ENCODE data around the gene SRBD1. TPM values are rescaled to one million over a fixed set of nuclear protein-coding genes. Genes with fewer than 3 reads are reported as not detected.

SRBD1 gene
- total RNA-seq, 1 donor from 2014 or later, result 19.3 TPM

DNA sequence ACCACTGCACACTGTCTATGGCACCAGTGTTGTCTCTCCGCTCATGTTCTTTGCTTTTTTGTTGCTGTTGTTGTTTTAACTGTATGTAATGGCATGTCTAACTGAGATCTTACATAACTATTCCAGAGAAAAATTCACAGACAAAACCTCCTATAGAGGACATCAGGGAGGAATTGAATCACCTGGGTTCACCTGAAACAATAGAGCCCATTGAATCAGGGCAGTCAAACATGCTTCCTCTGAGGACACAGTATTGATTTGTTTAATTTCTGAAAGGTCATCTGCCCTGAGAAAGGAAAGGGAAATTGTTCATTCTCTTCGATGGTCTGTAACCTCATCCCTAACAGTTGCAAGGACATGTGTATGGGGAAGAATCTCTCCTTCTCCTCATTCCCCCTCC lies 237.5 kb downstream of the SRBD1 start:
- Mint-ChIP-seq H3K9me3 (peaks cover 15% of the 10 kb centered on the region), H3K4me3 (no peak overlapping the region), H3K36me3 (peaks cover 2% of the 10 kb centered on the region), H3K27ac (no peak overlapping the region), H3K27me3 (ENCODE audit: low read depth) (no peaks in the 10 kb centered on the region), H3K4me1 (peaks cover 2% of the 10 kb centered on the region)
- no peak for DNase-seq (ENCODE audit: low spot score in 2 of 2, unreplicated experiment in 2 of 2)
- TF ChIP-seq, protein P1, sequence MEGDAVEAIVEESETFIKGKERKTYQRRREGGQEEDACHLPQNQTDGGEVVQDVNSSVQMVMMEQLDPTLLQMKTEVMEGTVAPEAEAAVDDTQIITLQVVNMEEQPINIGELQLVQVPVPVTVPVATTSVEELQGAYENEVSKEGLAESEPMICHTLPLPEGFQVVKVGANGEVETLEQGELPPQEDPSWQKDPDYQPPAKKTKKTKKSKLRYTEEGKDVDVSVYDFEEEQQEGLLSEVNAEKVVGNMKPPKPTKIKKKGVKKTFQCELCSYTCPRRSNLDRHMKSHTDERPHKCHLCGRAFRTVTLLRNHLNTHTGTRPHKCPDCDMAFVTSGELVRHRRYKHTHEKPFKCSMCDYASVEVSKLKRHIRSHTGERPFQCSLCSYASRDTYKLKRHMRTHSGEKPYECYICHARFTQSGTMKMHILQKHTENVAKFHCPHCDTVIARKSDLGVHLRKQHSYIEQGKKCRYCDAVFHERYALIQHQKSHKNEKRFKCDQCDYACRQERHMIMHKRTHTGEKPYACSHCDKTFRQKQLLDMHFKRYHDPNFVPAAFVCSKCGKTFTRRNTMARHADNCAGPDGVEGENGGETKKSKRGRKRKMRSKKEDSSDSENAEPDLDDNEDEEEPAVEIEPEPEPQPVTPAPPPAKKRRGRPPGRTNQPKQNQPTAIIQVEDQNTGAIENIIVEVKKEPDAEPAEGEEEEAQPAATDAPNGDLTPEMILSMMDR (IDR thresholded peaks at IDR 0.05; ENCODE audit: unreplicated experiment), result no peak

DNA sequence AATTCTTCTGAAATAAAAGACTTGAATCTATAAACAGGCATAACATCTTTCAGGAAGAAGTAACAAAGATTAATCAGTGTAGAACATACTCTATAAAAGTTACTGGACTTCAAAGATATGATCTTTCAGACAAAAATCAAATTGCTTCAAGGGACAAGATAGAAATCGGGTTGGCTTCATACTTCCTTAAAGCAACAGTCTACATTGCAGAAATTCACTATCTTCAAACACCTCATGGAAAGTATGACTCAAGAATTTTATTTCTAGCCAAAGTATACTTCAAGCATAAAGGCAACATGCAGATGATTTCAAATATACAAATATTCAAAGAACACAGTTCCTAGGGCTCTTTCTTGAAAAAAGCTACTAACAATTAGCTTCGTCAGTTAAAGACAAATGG lies 240.7 kb downstream of the SRBD1 start:
- no peak overlapping the region for H3K27ac Mint-ChIP-seq
- no peak for DNase-seq (ENCODE audit: low spot score in 2 of 2, unreplicated experiment in 2 of 2)
- H3K4me3 Mint-ChIP-seq, result no peak overlapping the region
- TF ChIP-seq, protein P1 (IDR thresholded peaks at IDR 0.05; ENCODE audit: unreplicated experiment), result no peak
- no peaks in the 10 kb centered on the region for H3K36me3 Mint-ChIP-seq
- H3K4me1 Mint-ChIP-seq, result peaks cover 2% of the 10 kb centered on the region
- no peaks in the 10 kb centered on the region for H3K27me3 Mint-ChIP-seq (ENCODE audit: low read depth)
- peaks cover 4% of the 10 kb centered on the region for H3K9me3 Mint-ChIP-seq

DNA sequence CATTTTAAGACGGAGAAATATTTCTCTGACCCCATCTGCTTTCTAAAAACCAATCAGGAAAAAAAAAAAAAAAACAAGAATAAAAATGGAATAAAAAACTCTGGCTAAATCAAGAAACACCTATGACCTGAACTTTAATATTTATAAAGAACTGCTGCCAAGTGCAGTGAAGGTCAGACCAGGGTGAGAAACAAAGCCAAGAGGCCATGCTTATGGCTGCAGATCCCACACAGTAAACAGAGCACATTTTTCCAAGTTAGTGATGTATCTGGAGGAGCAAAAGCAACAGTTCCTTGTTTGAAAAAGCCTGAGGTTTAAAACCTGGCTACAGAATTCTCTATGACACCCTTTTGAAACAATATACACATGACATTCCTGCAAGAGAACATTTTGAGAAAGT lies 242.3 kb downstream of the SRBD1 start:
- Mint-ChIP-seq H3K36me3 (no peaks in the 10 kb centered on the region), H3K27ac (no peak overlapping the region)
- TF ChIP-seq, protein P1 (IDR thresholded peaks at IDR 0.05; ENCODE audit: unreplicated experiment), result no peak

DNA sequence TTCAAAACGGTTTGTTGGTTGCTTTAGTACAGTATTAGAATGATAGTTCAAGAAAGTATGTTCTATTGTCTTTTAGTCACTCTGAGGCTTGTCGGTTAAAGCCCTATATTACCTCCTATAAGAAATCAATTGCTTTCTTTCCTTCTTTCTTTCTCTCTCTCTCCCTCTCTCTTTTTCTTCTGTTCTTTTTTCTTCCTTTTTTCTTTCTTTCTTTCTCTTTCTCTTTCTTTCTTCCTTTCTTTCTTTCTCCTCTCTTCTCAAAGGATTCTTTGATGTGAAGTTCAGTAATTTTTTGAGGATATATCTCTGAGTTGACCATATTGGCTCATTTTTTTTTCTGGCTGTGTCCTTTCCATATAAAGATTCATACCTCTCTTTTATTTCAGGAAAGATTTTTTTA lies 249.4 kb downstream of the SRBD1 start:
- peaks cover 2% of the 10 kb centered on the region for H3K4me1 Mint-ChIP-seq
- TF ChIP-seq, protein P1 (IDR thresholded peaks at IDR 0.05; ENCODE audit: unreplicated experiment), result no peak
- H3K9me3 Mint-ChIP-seq, result peaks cover 5% of the 10 kb centered on the region
- H3K4me3 Mint-ChIP-seq, result no peak overlapping the region
- H3K36me3 Mint-ChIP-seq, result no peaks in the 10 kb centered on the region
- DNase-seq (ENCODE audit: low spot score in 2 of 2, unreplicated experiment in 2 of 2), result no peak
- no peak overlapping the region for H3K27ac Mint-ChIP-seq
- peaks cover 4% of the 10 kb centered on the region for H3K27me3 Mint-ChIP-seq (ENCODE audit: low read depth)

More for the DNA sequence above, 242.3 kb downstream of the SRBD1 start:
- Mint-ChIP-seq H3K4me3 (no peak overlapping the region), H3K4me1 (peaks cover 2% of the 10 kb centered on the region), H3K9me3 (no peaks in the 10 kb centered on the region), H3K27me3 (ENCODE audit: low read depth) (peaks cover 4% of the 10 kb centered on the region)
- DNase-seq (ENCODE audit: low spot score in 2 of 2, unreplicated experiment in 2 of 2), result no peak

DNA sequence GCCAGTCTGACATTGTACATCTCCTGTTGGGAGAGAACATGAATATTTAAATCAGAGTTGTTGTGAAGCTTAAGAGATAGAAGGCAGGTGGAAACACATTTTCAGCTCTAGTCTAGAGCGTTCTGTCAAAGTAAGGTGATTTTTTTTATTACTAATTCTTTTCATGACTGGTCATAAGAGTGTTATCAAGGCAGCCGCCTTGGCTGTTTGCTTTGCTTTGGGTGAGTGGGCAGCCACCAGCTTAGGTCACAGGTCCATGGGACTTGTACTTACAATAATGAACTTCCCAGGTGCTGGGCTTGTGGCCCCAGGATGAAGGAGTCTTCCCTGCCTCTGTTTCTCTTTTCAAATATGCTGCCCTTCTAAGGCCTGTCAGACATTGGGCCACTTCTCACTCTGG lies 256.3 kb downstream of the SRBD1 start:
- Mint-ChIP-seq H3K4me1 (peaks cover 2% of the 10 kb centered on the region), H3K27ac (no peak overlapping the region), H3K27me3 (ENCODE audit: low read depth) (no peaks in the 10 kb centered on the region), H3K9me3 (peaks cover 5% of the 10 kb centered on the region), H3K36me3 (no peaks in the 10 kb centered on the region), H3K4me3 (no peak overlapping the region)
- DNase-seq (ENCODE audit: low spot score in 2 of 2, unreplicated experiment in 2 of 2), result no peak
- TF ChIP-seq, protein P1 (IDR thresholded peaks at IDR 0.05; ENCODE audit: unreplicated experiment), result no peak

DNA sequence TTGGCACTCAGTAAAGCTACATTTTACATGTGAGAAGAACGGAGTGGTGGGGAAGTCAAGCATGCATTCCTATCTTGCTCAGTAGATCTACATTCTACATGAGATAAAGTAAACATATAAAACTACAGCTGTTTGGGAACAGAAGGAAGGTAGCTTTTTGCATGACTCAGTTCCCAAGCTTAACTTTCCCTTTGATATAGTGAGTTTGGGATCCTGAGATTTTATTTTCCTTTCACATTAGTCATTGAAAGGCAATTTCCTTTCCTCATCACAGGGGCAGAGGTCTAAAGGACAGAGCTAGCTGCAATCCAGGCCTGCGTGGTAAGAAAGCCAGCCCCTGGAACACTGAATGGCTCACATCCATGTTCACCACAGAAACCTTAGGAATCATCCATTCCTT lies 257.2 kb downstream of the SRBD1 start:
- TF ChIP-seq, protein P1 (IDR thresholded peaks at IDR 0.05; ENCODE audit: unreplicated experiment), result no peak
- no peaks in the 10 kb centered on the region for H3K27me3 Mint-ChIP-seq (ENCODE audit: low read depth)
- H3K4me1 Mint-ChIP-seq, result peaks cover 2% of the 10 kb centered on the region
- H3K9me3 Mint-ChIP-seq, result peaks cover 5% of the 10 kb centered on the region
- no peaks in the 10 kb centered on the region for H3K36me3 Mint-ChIP-seq
- no peak overlapping the region for H3K4me3 Mint-ChIP-seq
- DNase-seq (ENCODE audit: low spot score in 2 of 2, unreplicated experiment in 2 of 2), result no peak
- no peak overlapping the region for H3K27ac Mint-ChIP-seq

All from mesothelial cell of epicardium (in vitro differentiated cells).